H9 (cell line): ENCODE results near the gene MAST4. TPM values are rescaled to one million over a fixed set of nuclear protein-coding genes. Genes with fewer than 3 reads are reported as not detected.

Source experiments
- DNase-seq: peaks from one replicate; pipeline ENCODE4 v3.0.0-alpha.2; 2017
- H2AFZ ChIP-seq: one replicate; pipeline ENCODE4 v1.6.1; 2013; ENCODE audit warnings: mild to moderate bottlenecking, low read length, control low read depth, moderate library complexity
- H2AK5ac ChIP-seq: 2 replicates; pipeline ENCODE4 v1.6.1; 2013; ENCODE audit warnings: low read length, control low read depth, mixed read lengths; ENCODE audit not compliant: insufficient read length
- H2BK120ac ChIP-seq: one replicate; pipeline ENCODE4 v1.6.1; 2013; ENCODE audit warnings: low read depth, mild to moderate bottlenecking, low read length, control low read depth, inconsistent platforms; ENCODE audit not compliant: poor library complexity, severe bottlenecking
- H2BK12ac ChIP-seq: 2 replicates; pipeline ENCODE4 v1.6.1; 2013; ENCODE audit warnings: low read length, control low read depth, mixed read lengths, low read depth; ENCODE audit not compliant: insufficient read length
- H2BK15ac ChIP-seq: 2 replicates; pipeline ENCODE4 v1.6.1; 2013; ENCODE audit warnings: low read depth, low read length, control low read depth
- H2BK20ac ChIP-seq: one replicate; pipeline ENCODE4 v1.6.1; 2013; ENCODE audit warnings: low read depth, mild to moderate bottlenecking, low read length, control low read depth, inconsistent platforms; ENCODE audit not compliant: poor library complexity, severe bottlenecking
- H2BK5ac ChIP-seq: 2 replicates; pipeline ENCODE4 v1.6.1; 2013; ENCODE audit warnings: low read length, control low read depth, mixed read lengths; ENCODE audit not compliant: insufficient read length
- H3K14ac ChIP-seq: 2 replicates; pipeline ENCODE4 v1.6.1; 2013; ENCODE audit warnings: low read length, control low read depth; ENCODE audit not compliant: insufficient read depth
- H3K18ac ChIP-seq: 2 replicates; pipeline ENCODE4 v1.6.1; 2013; ENCODE audit warnings: low read depth, mild to moderate bottlenecking, mixed read lengths, low read length, control low read depth; ENCODE audit not compliant: insufficient read length
- H3K23ac ChIP-seq: 2 replicates; pipeline ENCODE4 v1.6.1; 2013; ENCODE audit warnings: low read length, control low read depth, mixed read lengths, low read depth; ENCODE audit not compliant: insufficient read length
- H3K23me2 ChIP-seq: 2 replicates; pipeline ENCODE4 v1.6.1; 2013; ENCODE audit warnings: low read depth, mild to moderate bottlenecking, mixed read lengths, low read length, control low read depth; ENCODE audit not compliant: insufficient read length, poor library complexity, severe bottlenecking
- H3K27ac ChIP-seq: 2 replicates; pipeline ENCODE4 v1.5.1; 2013; ENCODE audit warnings: low read length, control low read depth, mixed read lengths, low read depth; ENCODE audit not compliant: insufficient read length
- H3K27me3 ChIP-seq: 2 replicates; pipeline ENCODE4 v1.6.1; 2013; ENCODE audit warnings: low read length, control low read depth, inconsistent platforms; ENCODE audit not compliant: insufficient read depth
- H3K4ac ChIP-seq: 2 replicates; pipeline ENCODE4 v1.6.1; 2013; ENCODE audit warnings: low read depth, mild to moderate bottlenecking, control low read depth, inconsistent platforms, low read length, moderate library complexity
- H3K4me1 ChIP-seq: 2 replicates; pipeline ENCODE4 v1.6.1; 2013; ENCODE audit warnings: low read length, control low read depth, inconsistent platforms; ENCODE audit not compliant: insufficient read depth
- H3K4me2 ChIP-seq: 2 replicates; pipeline ENCODE4 v1.6.1; 2013; ENCODE audit warnings: low read length, control low read depth, mixed read lengths; ENCODE audit not compliant: insufficient read length, insufficient read depth
- H3K56ac ChIP-seq: 2 replicates; pipeline ENCODE4 v1.6.1; 2013; ENCODE audit warnings: low read depth, mild to moderate bottlenecking, mixed read lengths, low read length, control low read depth; ENCODE audit not compliant: insufficient read length
- H3K79me1 ChIP-seq: 2 replicates; pipeline ENCODE4 v1.6.1; 2013; ENCODE audit warnings: low read depth, mild to moderate bottlenecking, moderate library complexity, low read length, control low read depth, inconsistent platforms; ENCODE audit not compliant: insufficient read depth, poor library complexity, severe bottlenecking
- H3K79me2 ChIP-seq: 2 replicates; pipeline ENCODE4 v1.6.1; 2013; ENCODE audit warnings: low read length, control low read depth, inconsistent platforms; ENCODE audit not compliant: insufficient read depth
- H3K9ac ChIP-seq: 2 replicates; pipeline ENCODE4 v1.6.1; 2013; ENCODE audit warnings: low read length, control low read depth, mixed read lengths; ENCODE audit not compliant: insufficient read length; ENCODE audit errors: extremely low read depth
- H3K9me3 ChIP-seq: one replicate; pipeline ENCODE4 v1.6.1; 2013; ENCODE audit warnings: low read depth, low read length, inconsistent platforms; ENCODE audit not compliant: control insufficient read depth
- H3T11ph ChIP-seq: one replicate; pipeline ENCODE4 v1.6.1; 2013; ENCODE audit warnings: mild to moderate bottlenecking, low read length, control low read depth, inconsistent platforms
- H4K20me1 ChIP-seq: one replicate; pipeline ENCODE4 v1.6.1; 2013; ENCODE audit not compliant: control insufficient read depth, insufficient read length, insufficient read depth
- H4K5ac ChIP-seq: 2 replicates; pipeline ENCODE4 v1.6.1; 2013; ENCODE audit warnings: low read depth, mild to moderate bottlenecking, mixed read lengths, low read length, control low read depth; ENCODE audit not compliant: insufficient read length
- H4K8ac ChIP-seq: replicated peaks from 2 replicates; pipeline ENCODE4 v1.6.1; 2013; ENCODE audit warnings: low read length, control low read depth, mixed read lengths, low read depth; ENCODE audit not compliant: insufficient read length
- H4K91ac ChIP-seq: 2 replicates; pipeline ENCODE4 v1.6.1; 2013; ENCODE audit warnings: low read depth, mild to moderate bottlenecking, moderate library complexity, mixed read lengths, low read length, control low read depth; ENCODE audit not compliant: insufficient read length
- H3K27ac Mint-ChIP-seq, 3 experiments: 2 replicates in 2 of 3; 3 replicates in 1 of 3; pipeline ENCODE4 v1.8.0; 2020 to 2021; ENCODE audit warnings: mixed read lengths in 3 of 3, mild to moderate bottlenecking in 1 of 3, moderate library complexity in 1 of 3
- H3K27me3 Mint-ChIP-seq: 2 replicates; pipeline ENCODE4 v1.8.0; 2021; ENCODE audit warnings: low read depth, mild to moderate bottlenecking, moderate library complexity, mixed read lengths
- H3K36me3 Mint-ChIP-seq, 3 experiments: 2 replicates in 2 of 3; 3 replicates in 1 of 3; pipeline ENCODE4 v1.8.0; 2020 to 2021; ENCODE audit warnings: low read depth in 3 of 3, mixed read lengths in 3 of 3; ENCODE audit not compliant: insufficient read depth in 1 of 3
- H3K4me1 Mint-ChIP-seq, 2 experiments: 2 replicates each; pipeline ENCODE4 v1.8.0; 2020; ENCODE audit warnings: mixed read lengths in 2 of 2
- H3K4me3 Mint-ChIP-seq, 2 experiments: 2 replicates in 1 of 2; 3 replicates in 1 of 2; pipeline ENCODE4 v1.8.0; 2020 to 2021; ENCODE audit warnings: mild to moderate bottlenecking in 2 of 2, mixed read lengths in 2 of 2, moderate library complexity in 1 of 2
- H3K9me3 Mint-ChIP-seq, 2 experiments: 2 replicates in 1 of 2; 3 replicates in 1 of 2; pipeline ENCODE4 v1.8.0; 2020; ENCODE audit warnings: mild to moderate bottlenecking in 2 of 2, mixed read lengths in 2 of 2, moderate library complexity in 1 of 2
- CTCF ChIP-seq: fragments of 200-600 bp; sonication (generic); conservative IDR thresholded peaks from 3 replicates; pipeline ENCODE4 v1.8.0; 2021; ENCODE audit warnings: antibody characterized with exemption, mild to moderate bottlenecking
- WGBS: extraction: QIAGEN DNeasy Blood & Tissue Kit; methylation state at CpG from one replicate; pipeline ENCODE4 v1.1.7; 2013; ENCODE audit warnings: missing lambda C conversion rate, low lambda C conversion rate, mixed read lengths; ENCODE audit not compliant: insufficient read length; ENCODE audit errors: extremely low coverage; 5-methylcytosine and 5-hydroxymethylcytosine counted together
- total RNA-seq: library from RNA; stranded (reverse); gene quantifications from 2 replicates; pipeline ENCODE4 v1.2.1, GENCODE V29; 2021

MAST4 gene
- total RNA-seq, 1 experiment from 2014 or later = 3.7 TPM

DNA sequence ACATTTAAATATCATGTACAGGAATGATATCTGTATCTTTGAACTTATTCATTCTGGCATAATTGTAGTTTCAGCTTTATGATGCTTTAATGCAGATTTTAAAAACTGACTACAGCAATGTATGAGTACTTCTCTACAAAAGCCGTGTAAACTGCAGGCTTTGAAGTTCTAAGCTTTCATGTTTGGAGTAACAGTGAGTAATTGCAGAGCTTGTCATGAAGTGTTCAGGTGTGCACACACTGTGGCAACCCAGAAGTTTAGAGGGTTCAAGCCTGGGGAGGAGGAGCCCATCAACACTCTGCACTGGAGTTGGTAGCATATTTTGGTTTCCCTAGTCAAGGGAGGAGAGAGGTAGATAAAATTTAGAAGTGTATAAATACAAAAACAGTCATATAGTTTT is 469.5 kb downstream of the MAST4 start:
- H2AK5ac ChIP-seq = no peak overlapping the region
- H3K27me3 ChIP-seq = no peaks in the 10 kb centered on the region
- H4K91ac ChIP-seq = no peak overlapping the region
- no peak overlapping the region for H3K14ac ChIP-seq
- H3K23me2 ChIP-seq = no peaks in the 10 kb centered on the region
- H2BK120ac ChIP-seq = no peak overlapping the region
- no peak overlapping the region for H2BK20ac ChIP-seq
- Mint-ChIP-seq H3K4me3 (no peak overlapping the region), H3K36me3 (no peaks in the 10 kb centered on the region), H3K9me3 (no peaks in the 10 kb centered on the region), H3K27me3 (no peaks in the 10 kb centered on the region), H3K27ac (no peak overlapping the region), H3K4me1 (peaks cover 9 to 22% of the 10 kb centered on the region in 2 experiments)
- no peaks in the 10 kb centered on the region for H3K79me1 ChIP-seq
- no peaks in the 10 kb centered on the region for H4K20me1 ChIP-seq
- no peaks in the 10 kb centered on the region for H3K79me2 ChIP-seq
- no peak overlapping the region for H3K4me2 ChIP-seq
- H3K27ac ChIP-seq = no peak overlapping the region
- no peak overlapping the region for H4K8ac ChIP-seq
- no peak for TF ChIP-seq CTCF
- no peak overlapping the region for H4K5ac ChIP-seq
- H3K23ac ChIP-seq = no peak overlapping the region
- no peak overlapping the region for H3K18ac ChIP-seq
- H3K9ac ChIP-seq = no peak overlapping the region
- no peak overlapping the region for H3K56ac ChIP-seq
- peaks cover 5% of the 10 kb centered on the region; the same call in 1 of the 2 replicates for H3K4me1 ChIP-seq
- no peak overlapping the region for H2AFZ ChIP-seq
- no CpG with 5 or more reads among the region's 1 CpG for WGBS
- H2BK15ac ChIP-seq = no peak overlapping the region
- no peak overlapping the region for H3T11ph ChIP-seq
- no peak for DNase-seq
- H3K4ac ChIP-seq = no peak overlapping the region
- H2BK12ac ChIP-seq = no peak overlapping the region
- no peak overlapping the region for H2BK5ac ChIP-seq
- no peaks in the 10 kb centered on the region for H3K9me3 ChIP-seq
